Dendritic cell treated with granulocyte-macrophage colony-stimulating factor and Interleukin-4, amounts not matched to agents 40 ng/mL and 50 ng/mL, for 4 days (primary cell): ENCODE results near the gene ARTN.

ENCODE experiments used
- H3K27ac Mint-ChIP-seq: one replicate; pipeline ENCODE4 v1.8.0; 2022; ENCODE audit warnings: mild to moderate bottlenecking, mixed read lengths
- H3K27me3 Mint-ChIP-seq: one replicate; pipeline ENCODE4 v1.8.0; 2022; ENCODE audit warnings: mild to moderate bottlenecking, mixed read lengths
- H3K36me3 Mint-ChIP-seq: one replicate; pipeline ENCODE4 v1.8.0; 2022; ENCODE audit warnings: low read depth, mixed read lengths
- H3K4me1 Mint-ChIP-seq: one replicate; pipeline ENCODE4 v1.8.0; 2022; ENCODE audit warnings: low read depth, mixed read lengths
- H3K4me3 Mint-ChIP-seq: one replicate; pipeline ENCODE4 v1.8.0; 2022; ENCODE audit warnings: mild to moderate bottlenecking, moderate library complexity, mixed read lengths
- H3K9me3 Mint-ChIP-seq: one replicate; pipeline ENCODE4 v1.8.0; 2022; ENCODE audit warnings: mixed read lengths
- intact Hi-C: fragments of 100-400 bp; cut with micrococcal nuclease; formaldehyde crosslinking; loops from one replicate; pipeline ENCODE4 v1.15.0; 2022

Gene ARTN

GRCh38 chr1:43962324-43962723 lies 28.7 kb downstream of the ARTN start:
- peaks cover 47% of the 10 kb centered on the region for H3K36me3 Mint-ChIP-seq
- H3K27ac Mint-ChIP-seq: no peak overlapping the region
- intact Hi-C loops: no loop called here
- H3K27me3 Mint-ChIP-seq: no peaks in the 10 kb centered on the region
- no peaks in the 10 kb centered on the region for H3K9me3 Mint-ChIP-seq
- H3K4me1 Mint-ChIP-seq: peaks cover 6% of the 10 kb centered on the region
- H3K4me3 Mint-ChIP-seq: no peak overlapping the region

DNA sequence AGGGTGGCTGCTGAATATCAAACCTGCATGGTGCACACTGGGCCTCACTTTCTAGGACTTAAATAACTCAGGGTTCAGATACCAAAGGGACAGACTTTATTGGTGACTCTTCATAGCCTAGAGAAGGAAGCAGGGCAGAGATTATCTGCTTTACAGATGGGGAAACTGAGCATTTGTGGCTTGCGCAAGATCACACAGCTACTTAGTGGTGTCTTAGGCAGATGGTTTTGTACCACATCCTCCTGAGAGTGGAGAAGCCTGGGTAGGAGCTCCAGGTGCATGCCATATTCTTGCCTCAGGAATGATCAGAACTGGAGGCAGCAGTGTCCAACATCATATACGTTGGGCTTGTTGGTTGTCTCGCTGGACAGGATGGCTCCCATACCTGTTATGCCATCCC lies 29.4 kb downstream of the ARTN start:
- H3K27me3 Mint-ChIP-seq: no peaks in the 10 kb centered on the region
- peaks cover 40% of the 10 kb centered on the region for H3K36me3 Mint-ChIP-seq
- no peak overlapping the region for H3K4me3 Mint-ChIP-seq
- H3K4me1 Mint-ChIP-seq: peaks cover 6% of the 10 kb centered on the region
- H3K27ac Mint-ChIP-seq: no peak overlapping the region
- intact Hi-C loops: no loop called here
- H3K9me3 Mint-ChIP-seq: no peaks in the 10 kb centered on the region

DNA sequence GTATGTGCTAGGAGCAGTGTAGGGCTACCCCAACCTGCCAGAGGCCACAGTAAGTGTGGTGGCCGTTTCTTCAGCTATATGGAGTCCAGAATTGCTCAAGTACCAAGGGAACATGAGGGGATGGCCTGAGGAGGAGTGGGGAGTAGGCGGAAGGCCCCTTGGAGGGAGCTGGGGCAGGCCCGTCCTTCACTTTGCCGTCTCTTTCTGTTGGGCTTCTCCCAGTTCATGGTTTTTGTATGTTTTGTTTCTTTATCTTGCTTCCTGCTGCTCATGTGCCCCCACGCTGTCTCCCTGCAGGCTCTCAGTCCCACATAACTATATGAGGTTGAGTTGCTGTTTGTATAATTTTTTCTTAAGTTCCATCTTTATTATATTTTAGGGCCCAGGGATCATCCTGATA lies 30.3 kb downstream of the ARTN start:
- Mint-ChIP-seq H3K27me3 (no peaks in the 10 kb centered on the region), H3K4me1 (peaks cover 6% of the 10 kb centered on the region), H3K27ac (no peak overlapping the region), H3K36me3 (peaks cover 31% of the 10 kb centered on the region), H3K9me3 (no peaks in the 10 kb centered on the region), H3K4me3 (no peak overlapping the region)
- intact Hi-C loops: no loop called here

GRCh38 chr1:43965316-43965715 lies 31.7 kb downstream of the ARTN start:
- Mint-ChIP-seq H3K36me3 (peaks cover 23% of the 10 kb centered on the region), H3K4me1 (peaks cover 15% of the 10 kb centered on the region), H3K27ac (no peak overlapping the region), H3K27me3 (no peaks in the 10 kb centered on the region), H3K4me3 (no peak overlapping the region), H3K9me3 (no peaks in the 10 kb centered on the region)
- intact Hi-C loops: no loop called here

DNA sequence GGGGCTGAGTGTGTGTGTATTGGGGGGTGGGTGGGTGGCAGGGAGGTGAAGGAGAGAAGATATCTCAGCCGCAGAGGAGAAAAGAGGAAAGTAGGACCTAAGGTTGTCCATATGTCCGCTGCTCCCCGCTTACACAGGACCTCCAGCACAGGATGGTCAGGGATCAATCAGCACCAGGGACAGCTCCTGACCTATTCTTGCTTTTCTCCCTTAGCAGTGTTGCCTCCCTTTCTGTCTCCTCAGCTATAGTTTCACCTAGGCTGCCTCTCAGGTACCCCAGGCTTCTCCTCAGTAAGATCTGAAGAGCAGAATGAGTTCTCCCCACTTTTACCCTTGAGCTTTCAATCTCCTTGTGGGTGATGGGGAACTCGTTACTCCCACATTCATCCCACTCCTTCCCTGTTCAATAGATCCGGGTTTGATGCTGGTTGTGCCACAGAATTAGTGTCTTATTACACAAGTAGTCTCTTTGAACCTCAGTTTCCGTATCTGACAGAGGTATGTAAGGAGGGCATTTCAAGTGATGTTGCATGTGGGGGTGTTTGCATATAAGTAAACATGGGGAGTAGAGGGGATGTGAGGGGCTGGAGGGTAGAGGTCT lies 34.8 kb downstream of the ARTN start:
- Mint-ChIP-seq H3K27me3 (no peaks in the 10 kb centered on the region), H3K27ac (no peak overlapping the region), H3K4me1 (peaks cover 23% of the 10 kb centered on the region), H3K9me3 (no peaks in the 10 kb centered on the region), H3K4me3 (no peak overlapping the region), H3K36me3 (peaks cover 19% of the 10 kb centered on the region)
- intact Hi-C loops: no loop called here

- Mint-ChIP-seq H3K27me3 (no peaks in the 10 kb centered on the region), H3K27ac (no peak overlapping the region)
These were observed 35.8 kb downstream of the ARTN start for GRCh38 chr1:43969416-43969745.

GRCh38 chr1:43969746-43970466 lies 36.3 kb downstream of the ARTN start, which contains the start of gene DPH2:
TSS of gene DPH2 (plus strand) at chr1:43970010. CDS start at chr1:43970176, 166 bp downstream.
- H3K4me3 Mint-ChIP-seq: peak within 1 kb of the TSS; percentile 83
- intact Hi-C loops: loop anchor here (1.0 kb wide), 1 partner anchor 24 kb away; the partner anchor contains the start of gene IPO13
- H3K9me3 Mint-ChIP-seq: no peaks in the 10 kb centered on the region
- no peaks in the 10 kb centered on the region for H3K27me3 Mint-ChIP-seq
- H3K4me1 Mint-ChIP-seq: peaks cover 34% of the 10 kb centered on the region
- peaks cover 27% of the 10 kb centered on the region for H3K36me3 Mint-ChIP-seq
- peak within 1 kb of the TSS; percentile 82 for H3K27ac Mint-ChIP-seq

More at GRCh38 chr1:43969416-43969745, 35.8 kb downstream of the ARTN start:
- intact Hi-C loops: loop anchor here (1.0 kb wide), 1 partner anchor 23 kb away; the partner anchor contains the start of gene IPO13
- H3K9me3 Mint-ChIP-seq: no peaks in the 10 kb centered on the region
- H3K4me1 Mint-ChIP-seq: peaks cover 32% of the 10 kb centered on the region
- H3K4me3 Mint-ChIP-seq: peak overlapping the region; percentile 41
- peaks cover 22% of the 10 kb centered on the region for H3K36me3 Mint-ChIP-seq

DNA sequence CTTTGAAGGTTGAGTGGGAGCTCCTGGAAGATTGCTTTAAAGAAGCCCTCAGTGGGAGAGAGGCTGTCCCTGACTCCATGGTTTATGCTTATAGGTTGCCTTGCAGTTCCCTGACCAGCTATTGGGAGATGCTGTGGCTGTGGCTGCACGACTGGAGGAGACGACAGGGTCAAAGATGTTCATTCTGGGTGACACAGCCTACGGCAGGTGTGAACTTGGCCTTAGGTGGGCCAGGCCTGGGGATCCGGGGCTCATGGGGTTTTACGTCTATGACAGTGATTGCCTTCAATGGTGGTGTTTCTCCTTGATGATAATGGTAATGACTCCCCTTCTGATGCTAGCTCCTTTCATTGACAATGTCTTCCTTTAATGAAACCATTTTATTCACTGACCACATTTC lies 36.9 kb downstream of the ARTN start:
- Mint-ChIP-seq H3K4me1 (peaks cover 34% of the 10 kb centered on the region), H3K27me3 (no peaks in the 10 kb centered on the region), H3K4me3 (peak overlapping the region; percentile 83), H3K9me3 (no peaks in the 10 kb centered on the region), H3K36me3 (peaks cover 33% of the 10 kb centered on the region), H3K27ac (peak overlapping the region; percentile 82)
- intact Hi-C loops: no loop called here

- intact Hi-C loops: no loop called here
- H3K27ac Mint-ChIP-seq: no peak overlapping the region
These were observed 37.3 kb downstream of the ARTN start for GRCh38 chr1:43970911-43971310.

GRCh38 chr1:43971336-43971980 lies 37.9 kb downstream of the ARTN start:
- Mint-ChIP-seq H3K4me1 (peaks cover 44% of the 10 kb centered on the region), H3K36me3 (peaks cover 43% of the 10 kb centered on the region), H3K27me3 (no peaks in the 10 kb centered on the region), H3K9me3 (no peaks in the 10 kb centered on the region), H3K27ac (no peak overlapping the region), H3K4me3 (no peak overlapping the region)
- intact Hi-C loops: no loop called here

More at GRCh38 chr1:43970911-43971310, 37.3 kb downstream of the ARTN start:
- Mint-ChIP-seq H3K4me1 (peaks cover 39% of the 10 kb centered on the region), H3K9me3 (no peaks in the 10 kb centered on the region), H3K27me3 (no peaks in the 10 kb centered on the region), H3K4me3 (peak overlapping the region; percentile 83), H3K36me3 (peaks cover 37% of the 10 kb centered on the region)

GRCh38 chr1:43973981-43974442 lies 40.4 kb downstream of the ARTN start:
- Mint-ChIP-seq H3K4me1 (peaks cover 68% of the 10 kb centered on the region), H3K9me3 (no peaks in the 10 kb centered on the region), H3K36me3 (peaks cover 67% of the 10 kb centered on the region), H3K27me3 (no peaks in the 10 kb centered on the region), H3K4me3 (peak overlapping the region; percentile 86), H3K27ac (peak overlapping the region; percentile 86)
- intact Hi-C loops: loop anchor here (1.0 to 2.0 kb wide), 2 partner anchors 17 to 28 kb away; partner anchors contain the start of genes CCDC24 and IPO13

GRCh38 chr1:43974443-43975248 lies 41.0 kb downstream of the ARTN start, which contains the start of gene ATP6V0B:
TSS of gene ATP6V0B (plus strand) at chr1:43974960. CDS start at chr1:43975041, 81 bp downstream.
- peaks cover 65% of the 10 kb centered on the region for H3K4me1 Mint-ChIP-seq
- intact Hi-C loops: loop anchor here (1.0 to 2.0 kb wide), 2 partner anchors 16 to 28 kb away; partner anchors contain the start of genes CCDC24 and IPO13
- H3K4me3 Mint-ChIP-seq: peak within 1 kb of the TSS; percentile 86
- no peaks in the 10 kb centered on the region for H3K9me3 Mint-ChIP-seq
- H3K27ac Mint-ChIP-seq: peak within 1 kb of the TSS; percentile 86
- no peaks in the 10 kb centered on the region for H3K27me3 Mint-ChIP-seq
- peaks cover 67% of the 10 kb centered on the region for H3K36me3 Mint-ChIP-seq

GRCh38 chr1:43975249-43975961 lies 41.8 kb downstream of the ARTN start:
- H3K4me3 Mint-ChIP-seq: peak overlapping the region; percentile 86
- H3K36me3 Mint-ChIP-seq: peaks cover 61% of the 10 kb centered on the region
- H3K9me3 Mint-ChIP-seq: no peaks in the 10 kb centered on the region
- H3K27ac Mint-ChIP-seq: peak overlapping the region; percentile 86
- intact Hi-C loops: loop anchor here (2.0 kb wide), 1 partner anchor 15 kb away; the partner anchor contains the start of gene CCDC24
- H3K4me1 Mint-ChIP-seq: peaks cover 67% of the 10 kb centered on the region
- no peaks in the 10 kb centered on the region for H3K27me3 Mint-ChIP-seq
